ENCODE data around the gene SLC9A8.

SLC9A8 gene

GRCh38 chr20:49913399-49914047 lies 100.9 kb downstream of the SLC9A8 start:
- Histone ChIP-seq H4K20me1 (ENCODE audit: insufficient read depth) (no peaks in the 10 kb centered on the region; the same call in 1 of the 2 replicates), H3K27ac (no peak overlapping the region; the same call in 1 of the 2 replicates)
- no peak for TF ChIP-seq CTCF (conservative IDR thresholded peaks at IDR 0.05; ENCODE audit: low read depth, low read length)

GRCh38 chr20:49914310-49915117 lies 101.9 kb downstream of the SLC9A8 start:
- peak overlapping the region; percentile 96 for H3K27ac ChIP-seq
- H3K4me2 ChIP-seq: peak overlapping the region; percentile 97
- H3K36me3 ChIP-seq (ENCODE audit: insufficient read depth): no peaks in the 10 kb centered on the region; the same call in 1 of the 2 replicates
- peaks cover 55% of the 10 kb centered on the region for H3K79me2 ChIP-seq (ENCODE audit: insufficient read depth, low read depth)
- H3K4me1 ChIP-seq (ENCODE audit: low read depth, poor library complexity, severe bottlenecking): peaks cover 31% of the 10 kb centered on the region
- peak overlapping the region; percentile 90 for H2AFZ ChIP-seq (ENCODE audit: low read depth)
- peak overlapping the region; percentile 15 for H3K4me3 ChIP-seq (IDR thresholded peaks at IDR 0.05; ENCODE audit: insufficient read depth, low read depth, low read length)
- no peaks in the 10 kb centered on the region for H3K27me3 ChIP-seq (ENCODE audit: insufficient read depth, low read depth)
- peak overlapping the region; percentile 92 for H3K9ac ChIP-seq
- no peaks in the 10 kb centered on the region; the same call in 1 of the 2 replicates for H4K20me1 ChIP-seq (ENCODE audit: insufficient read depth)
- no peak for TF ChIP-seq CTCF (conservative IDR thresholded peaks at IDR 0.05; ENCODE audit: low read depth, low read length)

More at GRCh38 chr20:49913399-49914047, 100.9 kb downstream of the SLC9A8 start:
- Histone ChIP-seq H3K4me1 (ENCODE audit: low read depth, poor library complexity, severe bottlenecking) (peaks cover 28% of the 10 kb centered on the region), H3K4me2 (peak overlapping the region; percentile 97; the same call in 1 of the 2 replicates), H3K79me2 (ENCODE audit: insufficient read depth, low read depth) (peaks cover 55% of the 10 kb centered on the region), H3K9ac (no peak overlapping the region), H3K27me3 (ENCODE audit: insufficient read depth, low read depth) (no peaks in the 10 kb centered on the region), H3K36me3 (ENCODE audit: insufficient read depth) (no peaks in the 10 kb centered on the region; the same call in 1 of the 2 replicates), H3K4me3 (IDR thresholded peaks at IDR 0.05; ENCODE audit: insufficient read depth, low read depth, low read length) (no peak overlapping the region), H2AFZ (ENCODE audit: low read depth) (no peak overlapping the region)

GRCh38 chr20:49915118-49915379 lies 102.4 kb downstream of the SLC9A8 start:
- Histone ChIP-seq H2AFZ (ENCODE audit: low read depth) (peak overlapping the region; percentile 90), H3K4me2 (peak overlapping the region; percentile 97), H4K20me1 (ENCODE audit: insufficient read depth) (no peaks in the 10 kb centered on the region; the same call in 1 of the 2 replicates), H3K27me3 (ENCODE audit: insufficient read depth, low read depth) (no peaks in the 10 kb centered on the region), H3K36me3 (ENCODE audit: insufficient read depth) (no peaks in the 10 kb centered on the region; the same call in 1 of the 2 replicates), H3K79me2 (ENCODE audit: insufficient read depth, low read depth) (peaks cover 54% of the 10 kb centered on the region), H3K4me3 (IDR thresholded peaks at IDR 0.05; ENCODE audit: insufficient read depth, low read depth, low read length) (peak overlapping the region; percentile 15), H3K27ac (peak overlapping the region; percentile 96), H3K4me1 (ENCODE audit: low read depth, poor library complexity, severe bottlenecking) (peaks cover 31% of the 10 kb centered on the region), H3K9ac (peak overlapping the region; percentile 92)
- no peak for TF ChIP-seq CTCF (conservative IDR thresholded peaks at IDR 0.05; ENCODE audit: low read depth, low read length)

GRCh38 chr20:49915380-49916145 lies 102.9 kb downstream of the SLC9A8 start, which contains the start of gene SPATA2:
Gene SPATA2, minus strand, starts transcription at chr20:49915529. Its CDS starts 7,039 bp downstream, at chr20:49908490.
- H2AFZ ChIP-seq (ENCODE audit: low read depth): peak within 1 kb of the TSS; percentile 90
- peaks cover 31% of the 10 kb centered on the region for H3K4me1 ChIP-seq (ENCODE audit: low read depth, poor library complexity, severe bottlenecking)
- H3K79me2 ChIP-seq (ENCODE audit: insufficient read depth, low read depth): peaks cover 49% of the 10 kb centered on the region
- H3K4me3 ChIP-seq (IDR thresholded peaks at IDR 0.05; ENCODE audit: insufficient read depth, low read depth, low read length): peak within 1 kb of the TSS; percentile 15
- H3K27me3 ChIP-seq (ENCODE audit: insufficient read depth, low read depth): no peaks in the 10 kb centered on the region
- peak within 1 kb of the TSS; percentile 96 for H3K27ac ChIP-seq
- H4K20me1 ChIP-seq (ENCODE audit: insufficient read depth): no peaks in the 10 kb centered on the region; the same call in 1 of the 2 replicates
- no peaks in the 10 kb centered on the region for H3K36me3 ChIP-seq (ENCODE audit: insufficient read depth)
- H3K9ac ChIP-seq: peak within 1 kb of the TSS; percentile 92
- H3K4me2 ChIP-seq: peak within 1 kb of the TSS; percentile 97
- TF ChIP-seq CTCF (conservative IDR thresholded peaks at IDR 0.05; ENCODE audit: low read depth, low read length): no peak
